ENCODE measurements around the gene MYBPC2.

DNA sequence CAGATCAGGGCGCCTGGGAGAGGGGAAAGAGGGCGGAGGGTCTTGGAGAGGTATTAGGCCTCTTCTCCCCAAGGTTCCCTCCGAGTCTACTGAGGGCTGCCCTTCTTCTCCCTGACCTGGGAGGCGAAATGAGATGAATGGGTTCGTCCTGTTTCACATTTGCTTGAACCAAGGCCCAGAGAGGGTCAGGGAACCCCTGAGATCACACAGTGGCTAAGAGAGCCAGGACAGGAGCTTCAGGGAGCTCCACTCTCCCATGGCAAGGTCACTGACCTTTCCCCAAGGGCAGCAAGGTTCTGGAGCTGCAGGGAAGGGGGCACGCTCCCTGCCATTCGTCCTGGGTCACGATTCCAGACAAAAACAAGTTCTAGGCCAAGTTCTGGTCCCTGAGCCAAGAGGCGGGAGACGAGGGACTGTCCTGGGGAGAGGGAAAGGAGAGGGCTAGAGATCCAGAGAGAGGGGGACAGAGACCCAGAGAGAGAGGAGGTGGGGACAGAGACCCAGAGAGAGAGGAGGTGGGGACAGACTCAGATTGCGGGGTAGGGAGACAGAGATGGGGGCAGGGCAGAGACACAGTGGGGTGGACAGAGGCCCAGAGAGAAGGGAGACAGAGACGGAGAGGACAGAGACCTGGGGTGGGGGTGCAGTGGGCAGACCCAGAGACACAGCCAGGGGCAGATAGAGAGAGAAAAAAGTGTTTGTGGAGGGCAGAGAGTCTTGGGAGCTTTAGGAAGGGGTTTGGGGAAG lies 80.5 kb downstream of the MYBPC2 start:
- no peak for TF ChIP-seq POLR2A (IDR thresholded peaks at IDR 0.05; ENCODE audit: low read length)
- no peak for TF ChIP-seq GATA1 (IDR thresholded peaks at IDR 0.05; ENCODE audit: low read depth, low read length)
